DMS 273 (cell line): ENCODE data around the gene TMC4.
A peak's percentile ranks its signal among the peaks of the same experiment; 100 is the strongest.
"Not testable (repeated sequence)": the region's sequence is repeated elsewhere in the genome, so short reads cannot be mapped to it uniquely, and the experiment has no call there.

Experiments used
- DNase-seq: peaks from one replicate; lab custom pipeline; 2025; ENCODE audit not compliant: unreplicated experiment; lab: John Stamatoyannopoulos, UW

Gene TMC4

GRCh38 chr19:54179921-54180461, 7.0 kb upstream of the TMC4 start:
- DNase-seq = peak; percentile 78

GRCh38 chr19:54179262-54179852, 6.4 kb upstream of the TMC4 start:
- no peak for DNase-seq

GRCh38 chr19:54178581-54179261, 5.8 kb upstream of the TMC4 start:
- peak; percentile 55 for DNase-seq

DNA sequence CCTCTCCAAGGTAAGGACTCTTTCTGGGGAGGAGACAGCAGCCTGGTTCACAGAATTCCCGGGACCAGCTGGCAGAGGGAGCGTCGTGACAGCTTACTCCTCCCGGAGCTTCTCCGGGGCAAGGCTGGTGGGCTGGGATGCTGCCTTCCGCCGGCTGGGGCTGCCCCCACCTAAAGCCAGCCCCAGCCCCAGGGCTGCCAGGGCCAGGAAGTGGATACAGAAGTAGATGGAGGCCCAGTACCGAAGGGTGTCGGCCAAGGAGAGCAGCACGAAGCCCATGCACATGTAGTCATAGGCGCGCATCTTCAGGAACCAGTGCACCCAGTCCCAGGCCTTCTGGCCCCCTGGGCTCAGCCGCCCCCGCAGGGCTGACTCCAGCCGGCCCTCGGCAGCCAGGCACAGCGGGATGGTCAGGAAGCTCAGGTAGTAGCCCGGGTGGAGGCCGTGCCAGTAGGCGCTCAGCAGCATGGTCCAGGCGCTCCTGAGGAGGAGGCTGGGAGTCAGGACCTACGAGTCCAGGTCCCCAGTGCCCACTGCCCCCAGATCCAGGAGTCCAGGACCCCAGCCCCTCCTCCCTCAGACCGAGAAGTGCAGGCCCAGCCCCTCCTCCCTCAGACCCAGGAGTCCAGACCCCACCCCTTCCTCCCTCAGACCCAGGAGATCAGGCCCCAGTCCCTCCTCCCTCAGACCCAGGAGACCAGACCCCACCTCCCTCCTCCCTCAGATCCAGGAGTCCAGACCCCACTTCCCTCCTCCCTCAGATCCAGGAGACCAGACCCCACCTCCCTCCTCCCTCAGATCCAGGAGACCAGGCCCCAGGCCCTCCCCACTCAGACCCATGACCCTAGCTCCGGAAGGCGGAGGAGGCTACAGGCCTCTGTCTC, 1.2 kb upstream of the TMC4 start:
- peak; percentile 38 for DNase-seq

DNA sequence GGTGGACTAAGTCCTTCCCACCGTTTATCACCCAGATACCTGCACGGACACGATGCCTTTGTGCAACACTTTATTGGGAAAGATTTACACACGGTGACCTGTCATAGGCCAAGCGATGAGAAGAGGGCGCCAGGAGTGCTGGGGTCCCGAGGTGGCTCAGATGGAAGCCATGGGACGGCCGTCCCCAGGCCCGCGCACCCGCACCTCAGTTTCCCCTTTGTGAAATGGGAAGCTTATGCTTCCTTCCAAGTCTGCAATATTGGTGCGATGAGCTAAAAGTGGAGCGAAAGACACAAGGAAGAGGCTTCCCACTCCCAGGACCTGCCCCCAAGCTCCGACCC, 369 bp upstream of the TMC4 start:
- DNase-seq = no peak

GRCh38 chr19:54171736-54172431, 1.1 kb downstream of the TMC4 start:
- not testable (repeated sequence) for DNase-seq

DNA sequence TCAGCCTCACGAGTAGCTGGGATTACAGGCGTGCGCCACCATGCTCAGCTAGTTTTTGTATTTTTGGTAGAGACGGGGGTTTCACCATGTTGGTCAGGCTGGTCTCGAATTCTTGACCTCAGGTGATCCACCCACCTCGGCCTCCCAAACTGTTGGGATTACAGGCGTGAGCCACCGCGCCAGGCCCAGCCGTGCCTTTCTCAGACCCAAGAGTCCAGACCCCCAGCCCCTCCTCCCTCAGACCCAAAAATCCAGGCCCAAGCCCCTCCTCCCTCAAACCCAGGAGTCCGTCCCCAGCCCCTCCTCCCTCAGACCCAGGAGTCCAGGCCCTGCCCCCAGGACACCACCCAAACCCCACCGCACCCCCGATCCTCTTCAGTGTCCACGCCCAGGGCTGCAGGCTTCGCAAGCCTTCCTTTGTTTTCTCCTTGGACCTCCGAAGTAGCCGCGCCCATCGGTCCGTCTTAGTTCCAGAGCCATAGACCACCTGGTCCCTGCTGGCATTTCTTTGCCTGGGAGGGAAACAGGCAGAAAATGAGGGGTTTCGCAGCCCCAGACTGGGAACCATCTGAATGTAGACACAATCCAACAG, 3.7 kb downstream of the TMC4 start:
- no peak for DNase-seq

DNA sequence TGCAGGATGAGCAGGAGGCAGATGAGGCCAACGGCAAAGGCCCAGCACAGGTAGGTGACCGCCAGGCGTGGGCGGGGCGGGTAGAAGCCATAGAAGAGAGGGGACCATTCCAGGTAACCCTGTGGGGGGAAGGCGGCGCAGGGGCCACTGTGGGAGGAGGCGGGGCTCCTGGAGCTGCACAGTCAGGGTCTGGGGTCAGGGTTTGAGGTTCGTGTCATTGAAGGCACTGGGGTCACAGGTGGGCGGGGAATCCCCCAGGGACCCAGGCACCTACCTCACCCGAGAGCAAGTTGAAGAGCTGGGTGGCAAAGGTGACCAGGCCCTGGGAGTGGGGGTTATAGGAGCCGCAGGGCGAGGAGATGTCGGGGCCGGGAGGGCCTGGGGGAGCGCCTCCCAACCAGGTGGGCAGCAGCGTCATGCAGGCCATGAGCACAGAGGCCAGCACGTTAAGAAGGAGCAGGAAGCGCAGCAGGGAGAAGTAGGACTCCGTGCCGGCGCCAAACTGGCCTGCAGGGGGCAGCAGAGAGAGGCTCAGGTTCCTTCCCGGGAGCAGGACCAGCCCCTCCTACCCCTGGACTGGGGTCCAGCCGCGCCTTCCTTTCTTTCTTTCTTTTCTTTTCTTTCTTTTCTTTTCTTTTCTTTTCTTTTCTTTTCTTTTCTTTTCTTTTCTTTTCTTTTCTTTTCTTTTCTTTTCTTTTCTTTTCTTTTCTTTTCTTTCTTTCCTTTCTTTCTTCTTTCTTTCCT, 4.6 kb downstream of the TMC4 start:
- DNase-seq = peak; percentile 96

- DNase-seq = no peak
These were observed 7.7 kb downstream of the TMC4 start for GRCh38 chr19:54165222-54165621.

- peak; percentile 19 for DNase-seq
These were observed 8.4 kb downstream of the TMC4 start for GRCh38 chr19:54164369-54165068.

- DNase-seq = no peak
These were observed 10.1 kb downstream of the TMC4 start for GRCh38 chr19:54162884-54163283.

GRCh38 chr19:54162241-54162805, 10.6 kb downstream of the TMC4 start:
- DNase-seq = peak; percentile 51

DNA sequence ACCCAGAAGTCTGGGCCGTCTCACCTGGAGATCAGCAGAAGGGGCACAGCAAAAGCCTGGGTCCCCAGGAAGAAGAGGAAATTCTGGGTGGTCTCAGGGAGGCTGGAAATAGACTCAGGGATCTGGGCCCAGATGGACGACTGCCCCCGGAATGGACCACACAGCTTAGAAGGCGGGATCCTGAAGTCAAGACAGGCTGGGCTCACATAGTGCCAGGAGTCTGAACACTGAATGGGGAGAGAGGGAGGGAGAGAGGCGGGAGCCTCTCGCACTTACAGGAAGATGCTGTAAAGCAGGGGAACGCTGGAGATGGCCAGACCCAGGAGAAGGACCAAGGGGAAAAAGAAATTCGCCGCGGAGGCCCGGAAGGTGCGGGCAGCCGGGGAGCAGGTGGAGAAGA, 12.1 kb downstream of the TMC4 start:
- peak; percentile 24 for DNase-seq

- peak; percentile 64 for DNase-seq
These were observed 12.7 kb downstream of the TMC4 start for GRCh38 chr19:54160182-54160811.

- DNase-seq = peak; percentile 100
These were observed 13.4 kb downstream of the TMC4 start, which contains the start of gene LENG1 for GRCh38 chr19:54159352-54160181. Gene LENG1 (minus strand): TSS chr19:54159721. CDS start chr19:54159695, 26 bp downstream.

DNA sequence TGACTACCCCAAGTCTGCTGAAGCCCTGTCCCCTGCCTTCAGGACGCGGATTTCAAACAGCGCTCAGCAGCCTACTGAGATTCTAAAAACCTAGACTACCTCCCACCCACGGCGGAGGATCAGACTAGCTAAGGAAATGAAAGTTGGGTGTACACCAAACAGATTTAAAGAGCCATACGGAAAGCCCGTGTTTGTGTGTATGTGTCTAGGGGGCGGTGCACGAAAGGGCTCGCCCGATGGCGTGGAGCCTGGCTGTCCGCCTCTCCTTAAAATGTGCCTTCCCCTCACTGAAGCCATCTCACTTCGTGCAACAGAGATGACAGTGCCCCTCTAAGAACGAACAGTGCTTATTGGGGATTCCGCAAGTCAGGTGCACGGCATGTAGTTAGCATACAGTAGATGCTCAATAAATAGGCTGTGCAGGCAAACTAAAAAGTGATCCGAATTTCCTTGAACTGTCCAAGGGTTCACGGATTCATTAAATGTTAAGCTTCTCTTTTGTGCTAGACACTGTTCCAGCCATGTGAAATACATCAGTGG, 14.1 kb downstream of the TMC4 start:
- DNase-seq = peak; percentile 51

DNA sequence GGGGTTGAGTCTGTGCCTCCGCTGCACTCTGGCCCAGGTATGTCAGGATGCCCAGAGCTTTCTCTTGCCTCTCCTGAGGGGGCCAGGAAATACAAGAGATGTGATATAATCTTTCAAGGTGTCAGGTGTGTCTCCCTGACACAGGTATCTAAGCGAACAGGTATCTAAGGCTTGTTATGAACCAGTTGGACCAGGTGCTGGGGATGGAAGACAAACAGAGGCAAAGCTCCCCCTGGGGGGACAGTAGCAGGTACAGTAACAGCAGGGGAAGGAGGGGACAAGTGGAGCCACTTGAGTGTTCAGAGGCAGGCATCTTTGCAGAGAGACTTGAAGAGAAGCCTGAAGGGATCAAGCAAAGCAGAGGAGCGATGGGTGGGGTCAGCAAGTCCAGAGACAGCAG, 16.0 kb downstream of the TMC4 start:
- DNase-seq = no peak
